Measurements from ENCODE around the gene BMF. TPM values are rescaled to one million over a fixed set of nuclear protein-coding genes. Genes with fewer than 3 reads are reported as not detected.

Gene BMF
- total and polyA plus RNA-seq, 7 donors, result 4.8 to 18.1 (median 15.3) TPM

DNA sequence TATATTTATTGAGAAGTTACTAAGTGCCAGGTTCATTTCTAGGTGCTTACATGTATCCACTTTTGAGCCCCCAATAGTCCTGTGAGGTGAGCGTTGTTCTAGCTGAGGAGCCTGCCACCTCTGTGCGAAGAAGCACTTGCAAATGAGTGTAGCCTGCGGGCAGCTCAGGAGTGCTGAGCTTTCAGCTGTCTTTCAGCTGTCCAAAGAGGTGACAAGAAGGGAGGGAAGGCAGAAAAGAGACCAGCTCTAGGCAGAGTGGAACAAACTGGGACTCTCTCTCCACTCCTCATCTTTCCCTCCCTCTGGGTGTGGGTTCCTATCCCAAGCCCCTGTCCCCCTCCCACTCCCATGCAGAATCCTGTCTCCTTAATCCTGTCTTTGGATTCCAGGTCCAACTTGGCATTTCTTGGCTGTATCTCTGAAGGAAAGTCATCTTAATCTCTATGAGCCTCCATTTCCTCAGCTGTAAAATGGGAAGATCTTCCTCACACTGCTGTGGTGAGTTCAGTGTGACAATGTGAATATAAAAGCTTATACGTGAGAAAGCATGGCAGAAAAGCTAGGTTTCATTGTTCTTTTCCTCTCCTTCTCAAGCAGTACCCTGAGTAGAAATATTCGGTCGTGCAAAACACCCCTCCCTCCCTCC lies 63.0 kb downstream of the BMF start:
- no peak for TF ChIP-seq POLR2A (IDR thresholded peaks at IDR 0.05)
- no peak for TF ChIP-seq CTCF (IDR thresholded peaks at IDR 0.05)
- TF ChIP-seq EP300 (IDR thresholded peaks at IDR 0.05), result no peak
- TF ChIP-seq POLR2AphosphoS5 (IDR thresholded peaks at IDR 0.05), result no peak
- Histone ChIP-seq H3K4me1 (peaks cover 0 to 48% (median 34%) of the 10 kb centered on the region in 4 donors), H3K27ac (peak overlapping the region; percentile 31 to 65 (median 47)), H3K9me3 (no peaks in the 10 kb centered on the region), H3K27me3 (no peaks in the 10 kb centered on the region), H3K36me3 (no peaks in the 10 kb centered on the region), H3K4me3 (no peak overlapping the region)
- peak; percentile 45 for DNase-seq
- 82 to 85% methylated on average over 6 of the region's 6 CpGs for WGBS, 2 donors
- intact Hi-C loops (cut with DNase I), result loop anchor here (1.0 to 5.0 kb wide), 4 partner anchors 63 to 229 kb away; partner anchors contain the start of genes BMF and BUB1B

- peak; percentile 93 for DNase-seq
- Histone ChIP-seq H3K4me1 (peaks cover 0 to 55% (median 40%) of the 10 kb centered on the region in 4 donors), H3K27me3 (no peaks in the 10 kb centered on the region), H3K27ac (peak overlapping the region; percentile 31 to 65 (median 47)), H3K36me3 (no peaks in the 10 kb centered on the region), H3K9me3 (no peaks in the 10 kb centered on the region), H3K4me3 (peak overlapping the region in 1 of 4 donors; percentile 18)
- WGBS, 2 donors, result 3 to 6% methylated on average over 22 of the region's 22 CpGs
- intact Hi-C loops (cut with DNase I), result loop anchor here (1.0 to 5.0 kb wide), 4 partner anchors 64 to 229 kb away; partner anchors contain the start of genes BMF and BUB1B
- TF ChIP-seq CTCF (IDR thresholded peaks at IDR 0.05), result peak; percentile 90 to 93 (median 92)
- peak in 2 of 4 donors; percentile 36 to 54 for TF ChIP-seq POLR2AphosphoS5 (IDR thresholded peaks at IDR 0.05)
- no peak for TF ChIP-seq POLR2A (IDR thresholded peaks at IDR 0.05)
These were observed 63.7 kb downstream of the BMF start for GRCh38 chr15:40044717-40045571.

DNA sequence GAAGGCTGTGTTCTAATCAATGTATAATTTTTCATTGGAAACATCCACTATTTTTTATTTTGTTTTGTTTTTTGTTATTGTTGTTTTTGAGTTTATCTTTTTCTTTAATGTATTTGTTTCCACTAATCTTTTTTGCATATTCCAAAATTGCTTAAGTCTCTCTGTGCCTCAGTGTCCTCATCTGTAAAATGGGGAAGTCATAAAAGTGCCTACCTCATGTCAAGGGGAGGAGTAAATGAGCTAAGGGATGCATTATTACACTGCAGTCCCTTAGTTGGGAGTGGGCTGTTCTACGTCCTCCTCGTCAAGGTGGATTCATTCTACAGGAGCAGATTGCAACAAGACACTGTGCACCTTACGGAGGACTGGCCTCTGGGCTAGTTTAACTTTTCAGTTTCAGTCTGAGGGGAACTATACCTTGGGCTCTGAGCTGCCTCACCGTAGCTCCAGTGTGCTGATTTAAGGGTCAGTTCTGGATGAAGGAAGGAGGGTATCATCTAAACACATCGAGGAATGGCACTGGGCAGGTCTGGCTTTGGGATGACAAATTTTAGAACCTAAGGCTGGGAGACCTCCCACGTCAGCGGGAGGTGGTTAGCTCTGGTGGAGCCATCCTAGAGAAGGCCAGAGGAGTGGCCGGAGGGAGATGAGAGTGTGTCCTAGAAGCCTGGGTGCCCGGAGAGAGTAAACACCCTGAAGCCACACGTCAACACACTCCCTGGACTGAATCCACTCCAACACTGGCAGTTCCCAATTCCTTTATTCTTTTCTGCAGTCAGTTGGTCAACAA lies 64.6 kb downstream of the BMF start:
- no peaks in the 10 kb centered on the region for H3K9me3 ChIP-seq
- no peak for TF ChIP-seq CTCF (IDR thresholded peaks at IDR 0.05)
- TF ChIP-seq POLR2A (IDR thresholded peaks at IDR 0.05), result no peak
- no peak for TF ChIP-seq EP300 (IDR thresholded peaks at IDR 0.05)
- no peak for TF ChIP-seq POLR2AphosphoS5 (IDR thresholded peaks at IDR 0.05)
- intact Hi-C loops (cut with DNase I), result loop anchor here (2.0 kb wide), 2 partner anchors 65 to 117 kb away; partner anchors contain the start of genes BMF and BUB1B
- peak; percentile 44 for DNase-seq
- no peak overlapping the region for H3K4me3 ChIP-seq
- 75 to 89% methylated on average over 10 of the region's 10 CpGs for WGBS, 2 donors
- H3K36me3 ChIP-seq, result no peaks in the 10 kb centered on the region
- H3K27me3 ChIP-seq, result no peaks in the 10 kb centered on the region
- peaks cover 0 to 56% (median 44%) of the 10 kb centered on the region in 4 donors for H3K4me1 ChIP-seq
- H3K27ac ChIP-seq, result peak overlapping the region in 3 of 4 donors; percentile 39 to 65 (median 55)

- TF ChIP-seq CTCF (IDR thresholded peaks at IDR 0.05), result no peak
- TF ChIP-seq POLR2A (IDR thresholded peaks at IDR 0.05), result no peak
- TF ChIP-seq EP300 (IDR thresholded peaks at IDR 0.05), result no peak
- TF ChIP-seq POLR2AphosphoS5 (IDR thresholded peaks at IDR 0.05), result no peak
- H3K27ac ChIP-seq, result no peak overlapping the region
- H3K4me3 ChIP-seq, result no peak overlapping the region
- WGBS, 2 donors, result 91 to 93% methylated on average over 5 of the region's 5 CpGs
- peak; percentile 27 for DNase-seq
- intact Hi-C loops (cut with DNase I), result no loop called here
- H3K36me3 ChIP-seq, result peaks cover 0 to under 1% (median 0%) of the 10 kb centered on the region in 4 donors
- no peaks in the 10 kb centered on the region for H3K9me3 ChIP-seq
- H3K4me1 ChIP-seq, result peaks cover 0 to 48% (median 39%) of the 10 kb centered on the region in 4 donors
- H3K27me3 ChIP-seq, result no peaks in the 10 kb centered on the region
These were observed 65.8 kb downstream of the BMF start for GRCh38 chr15:40042791-40043320.

Measured in sigmoid colon (tissue), 7 donors.